SK-N-SH treated with all-trans-retinoic acid at 6 μM for 48 hours (cell line): Measurements from ENCODE around the gene KIF4A.
A peak's percentile ranks its signal among the peaks of the same experiment; 100 is the strongest.

Experiments used
- ATAC-seq: fragments of 200-7000 bp; cut with Tn5 transposase; 3 replicates; pipeline ENCODE4 v1.9.1; 2020; ENCODE audit warnings: mild to moderate bottlenecking, moderate library complexity
- ARNTL ChIP-seq: fragments of 450-650 bp; formaldehyde crosslinking; IDR thresholded peaks from 2 replicates; pipeline ENCODE4 v1.5.0; 2020; ENCODE audit warnings: low read depth, mild to moderate bottlenecking, moderate library complexity, borderline replicate concordance
- BACH2 ChIP-seq: fragments of 250-450 bp; sonication (Bioruptor Pico); IDR thresholded peaks from 2 replicates; pipeline ENCODE4 v1.9.0; 2021; ENCODE audit warnings: mild to moderate bottlenecking, borderline replicate concordance
- CSDC2 ChIP-seq: fragments of 250-450 bp; sonication (Bioruptor Pico); IDR thresholded peaks from 2 replicates; pipeline ENCODE4 v1.5.0; 2020; ENCODE audit warnings: mild to moderate bottlenecking, moderate library complexity
- CSRNP3 ChIP-seq: fragments of 250-450 bp; sonication (Bioruptor Pico); IDR thresholded peaks from 2 replicates; pipeline ENCODE4 v1.5.1; 2021; ENCODE audit warnings: mild to moderate bottlenecking, moderate library complexity
- ESRRG ChIP-seq: fragments of 250-450 bp; sonication (Bioruptor Pico); IDR thresholded peaks from 2 replicates; pipeline ENCODE4 v1.6.1; 2021; ENCODE audit warnings: mild to moderate bottlenecking
- GLIS3 ChIP-seq: fragments of 250-450 bp; sonication (Bioruptor Pico); IDR thresholded peaks from 2 replicates; pipeline ENCODE4 v1.5.0; 2020; ENCODE audit warnings: mild to moderate bottlenecking, moderate library complexity
- ISL1 ChIP-seq: fragments of 250-450 bp; sonication (Bioruptor Pico); IDR thresholded peaks from 2 replicates; pipeline ENCODE4 v2.1.2; 2022; ENCODE audit warnings: mild to moderate bottlenecking, moderate library complexity
- OSR1 ChIP-seq: fragments of 250-450 bp; sonication (Bioruptor Pico); IDR thresholded peaks from 2 replicates; pipeline ENCODE4 v1.8.0; 2022; ENCODE audit warnings: moderate library complexity, mild to moderate bottlenecking, inconsistent platforms
- POU6F1 ChIP-seq: fragments of 250-450 bp; sonication (Bioruptor Pico); IDR thresholded peaks from 2 replicates; pipeline ENCODE4 v1.8.0; 2021; ENCODE audit warnings: low read depth, mild to moderate bottlenecking, moderate library complexity, borderline replicate concordance
- PPARA ChIP-seq: fragments of 250-450 bp; sonication (Bioruptor Pico); IDR thresholded peaks from 2 replicates; pipeline ENCODE4 v1.5.0; 2020; ENCODE audit warnings: mild to moderate bottlenecking, borderline replicate concordance
- RARB ChIP-seq: fragments of 250-450 bp; sonication (Bioruptor Pico); IDR thresholded peaks from 2 replicates; pipeline ENCODE4 v1.8.0; 2021; ENCODE audit warnings: mild to moderate bottlenecking, moderate library complexity
- SNAI2 ChIP-seq: fragments of 250-450 bp; sonication (Bioruptor Pico); IDR thresholded peaks from 2 replicates; pipeline ENCODE4 v1.5.0; 2020; ENCODE audit warnings: mild to moderate bottlenecking, moderate library complexity
- TCF4 ChIP-seq: fragments of 250-450 bp; sonication (Bioruptor Pico); IDR thresholded peaks from 2 replicates; pipeline ENCODE4 v1.8.0; 2021; ENCODE audit warnings: mild to moderate bottlenecking, moderate library complexity, borderline replicate concordance
- TOX ChIP-seq: fragments of 250-450 bp; sonication (Bioruptor Pico); IDR thresholded peaks from 2 replicates; pipeline ENCODE4 v1.8.0; 2021; ENCODE audit warnings: mild to moderate bottlenecking, moderate library complexity, borderline replicate concordance
- TSHZ2 ChIP-seq: fragments of 250-450 bp; sonication (Bioruptor Pico); IDR thresholded peaks from 2 replicates; pipeline ENCODE4 v1.5.0; 2020; ENCODE audit warnings: mild to moderate bottlenecking, moderate library complexity
- ZC3H10 ChIP-seq: fragments of 250-450 bp; sonication (Bioruptor Pico); IDR thresholded peaks from 2 replicates; pipeline ENCODE4 v1.5.1; 2021; ENCODE audit warnings: mild to moderate bottlenecking, moderate library complexity
- ZFP3 ChIP-seq: fragments of 250-450 bp; sonication (Bioruptor Pico); IDR thresholded peaks from 2 replicates; pipeline ENCODE4 v1.5.0; 2020; ENCODE audit warnings: mild to moderate bottlenecking, moderate library complexity
- ZFP30 ChIP-seq: fragments of 450-650 bp; formaldehyde crosslinking; IDR thresholded peaks from 2 replicates; pipeline ENCODE4 v1.5.0; 2022; ENCODE audit warnings: mild to moderate bottlenecking, moderate library complexity
- ZNF565 ChIP-seq: fragments of 450-650 bp; formaldehyde crosslinking; conservative IDR thresholded peaks from 2 replicates; pipeline ENCODE4 v1.5.0; 2020; ENCODE audit warnings: low read depth, mild to moderate bottlenecking, moderate library complexity
- ZNF70 ChIP-seq: fragments of 450-650 bp; formaldehyde crosslinking; IDR thresholded peaks from 2 replicates; pipeline ENCODE4 v1.5.0; 2020; ENCODE audit warnings: mild to moderate bottlenecking, moderate library complexity
- ZNF8 ChIP-seq: fragments of 450-650 bp; formaldehyde crosslinking; IDR thresholded peaks from 2 replicates; pipeline ENCODE4 v1.5.0; 2020; ENCODE audit warnings: mild to moderate bottlenecking, moderate library complexity
- TF ChIP-seq, protein P1 (sequence below): fragments of 250-450 bp; sonication (Bioruptor Pico); IDR thresholded peaks from 2 replicates; pipeline ENCODE4 v1.8.0; 2020; ENCODE audit warnings: mild to moderate bottlenecking, moderate library complexity, borderline replicate concordance

Gene KIF4A

DNA sequence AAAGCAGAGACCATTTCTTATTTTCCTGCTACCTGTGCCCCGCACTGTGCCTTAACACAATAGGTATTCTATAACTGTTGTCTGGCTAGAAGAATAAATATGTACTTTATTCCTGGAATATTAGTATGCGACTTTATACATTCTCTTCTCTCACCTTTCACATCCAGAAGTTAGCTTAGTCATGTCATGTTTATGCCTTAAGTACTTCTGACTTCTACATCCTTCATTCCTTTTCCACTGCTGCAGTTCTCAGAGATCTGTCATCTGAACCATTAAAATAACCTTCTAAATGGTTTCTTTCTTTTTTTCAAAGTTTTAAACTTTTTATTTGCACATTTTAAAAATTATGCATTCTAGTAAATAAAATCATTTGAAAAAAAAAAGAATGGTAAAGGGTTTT, 34.4 kb downstream of the KIF4A start:
- TF ChIP-seq ZFP30 (no peak), GLIS3 (CRISPR knock-in tag) (no peak), TCF4 (no peak), BACH2 (no peak), ESRRG (CRISPR knock-in tag) (no peak), ISL1 (CRISPR knock-in tag) (no peak), CSDC2 (CRISPR knock-in tag) (no peak), CSRNP3 (CRISPR knock-in tag) (no peak), ZNF70 (CRISPR knock-in tag) (no peak), ZNF8 (no peak), ZC3H10 (no peak), ZFP3 (no peak), SNAI2 (CRISPR knock-in tag) (no peak), RARB (CRISPR knock-in tag) (no peak)
- TF ChIP-seq, protein P1, sequence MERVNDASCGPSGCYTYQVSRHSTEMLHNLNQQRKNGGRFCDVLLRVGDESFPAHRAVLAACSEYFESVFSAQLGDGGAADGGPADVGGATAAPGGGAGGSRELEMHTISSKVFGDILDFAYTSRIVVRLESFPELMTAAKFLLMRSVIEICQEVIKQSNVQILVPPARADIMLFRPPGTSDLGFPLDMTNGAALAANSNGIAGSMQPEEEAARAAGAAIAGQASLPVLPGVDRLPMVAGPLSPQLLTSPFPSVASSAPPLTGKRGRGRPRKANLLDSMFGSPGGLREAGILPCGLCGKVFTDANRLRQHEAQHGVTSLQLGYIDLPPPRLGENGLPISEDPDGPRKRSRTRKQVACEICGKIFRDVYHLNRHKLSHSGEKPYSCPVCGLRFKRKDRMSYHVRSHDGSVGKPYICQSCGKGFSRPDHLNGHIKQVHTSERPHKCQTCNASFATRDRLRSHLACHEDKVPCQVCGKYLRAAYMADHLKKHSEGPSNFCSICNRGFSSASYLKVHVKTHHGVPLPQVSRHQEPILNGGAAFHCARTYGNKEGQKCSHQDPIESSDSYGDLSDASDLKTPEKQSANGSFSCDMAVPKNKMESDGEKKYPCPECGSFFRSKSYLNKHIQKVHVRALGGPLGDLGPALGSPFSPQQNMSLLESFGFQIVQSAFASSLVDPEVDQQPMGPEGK: no peak
- ATAC-seq: no peak

GRCh38 chrX:70331161-70331560, 41.3 kb downstream of the KIF4A start:
- TF ChIP-seq CSRNP3 (CRISPR knock-in tag): no peak
- no peak for TF ChIP-seq BACH2
- no peak for TF ChIP-seq ARNTL (CRISPR knock-in tag)
- TF ChIP-seq ZNF70 (CRISPR knock-in tag): no peak
- no peak for TF ChIP-seq ZNF565
- TF ChIP-seq SNAI2 (CRISPR knock-in tag): no peak
- no peak for TF ChIP-seq POU6F1
- TF ChIP-seq ZNF8: no peak
- no peak for TF ChIP-seq PPARA (CRISPR knock-in tag)
- TF ChIP-seq, protein P1: no peak
- TF ChIP-seq OSR1 (CRISPR knock-in tag): no peak
- no peak for ATAC-seq

DNA sequence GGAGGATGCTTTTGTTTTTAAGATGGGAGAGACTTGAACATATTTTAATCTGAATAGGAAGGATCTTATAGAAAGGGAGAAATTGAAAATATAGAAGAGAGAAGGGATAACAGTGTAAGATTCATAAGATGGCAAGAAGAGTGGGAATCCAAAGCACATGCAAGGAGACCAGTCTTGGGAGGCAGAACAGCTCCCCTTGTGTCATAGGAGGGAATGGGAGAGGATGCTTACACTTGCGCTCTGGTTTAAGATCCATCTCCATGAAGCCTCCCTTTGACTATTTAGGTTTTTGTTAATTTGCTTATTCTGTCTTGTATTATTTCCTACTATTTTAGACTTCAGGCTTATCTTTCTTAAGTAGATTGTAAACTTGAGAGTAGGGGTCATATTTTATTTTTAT, 42.7 kb downstream of the KIF4A start:
- peak; percentile 66 for ATAC-seq
- no peak for TF ChIP-seq CSDC2 (CRISPR knock-in tag)
- TF ChIP-seq PPARA (CRISPR knock-in tag): no peak
- no peak for TF ChIP-seq ZNF565
- TF ChIP-seq, protein P1: no peak
- no peak for TF ChIP-seq SNAI2 (CRISPR knock-in tag)
- TF ChIP-seq POU6F1: no peak
- no peak for TF ChIP-seq RARB (CRISPR knock-in tag)
- no peak for TF ChIP-seq BACH2
- TF ChIP-seq ZC3H10: no peak
- TF ChIP-seq TOX: no peak
- TF ChIP-seq ARNTL (CRISPR knock-in tag): no peak
- TF ChIP-seq ESRRG (CRISPR knock-in tag): no peak
- no peak for TF ChIP-seq ZFP30
- TF ChIP-seq TSHZ2: no peak
